Calu3 (cell line): Measurements from ENCODE around the gene PPP6R2. TPM values are rescaled to one million over a fixed set of nuclear protein-coding genes. Genes with fewer than 3 reads are reported as not detected.

Experiments used
- BruUV-seq: library from RNA; stranded (reverse); fragments of 400-500 nt; replicated peaks from 2 replicates; lab custom pipeline; 2021; lab: Mats Ljungman, UMichigan
- CTCF ChIA-PET: fragments of 300-600 bp; sonication (Branson Sonifier 250); formaldehyde crosslinking; loops from one replicate; lab custom pipeline; 2022; ENCODE audit warnings: antibody characterized with exemption; lab: Charles Lee
- DNase-seq: peaks from one replicate; pipeline ENCODE4 v3.0.0; 2022
- H3K27ac Mint-ChIP-seq: one replicate; pipeline ENCODE4 v1.8.0; 2022; ENCODE audit warnings: mixed read lengths; ENCODE audit not compliant: unreplicated experiment
- H3K27me3 Mint-ChIP-seq: one replicate; pipeline ENCODE4 v1.8.0; 2022; ENCODE audit warnings: mixed read lengths; ENCODE audit not compliant: unreplicated experiment
- H3K36me3 Mint-ChIP-seq: one replicate; pipeline ENCODE4 v1.8.0; 2022; ENCODE audit warnings: mild to moderate bottlenecking, moderate library complexity, mixed read lengths; ENCODE audit not compliant: insufficient read depth, unreplicated experiment
- H3K4me1 Mint-ChIP-seq: one replicate; pipeline ENCODE4 v1.8.0; 2022; ENCODE audit warnings: mild to moderate bottlenecking, low read depth, mixed read lengths; ENCODE audit not compliant: unreplicated experiment
- H3K4me3 Mint-ChIP-seq: one replicate; pipeline ENCODE4 v1.8.0; 2022; ENCODE audit warnings: mild to moderate bottlenecking, low read depth, moderate library complexity, mixed read lengths; ENCODE audit not compliant: unreplicated experiment
- H3K9me3 Mint-ChIP-seq: one replicate; pipeline ENCODE4 v1.8.0; 2022; ENCODE audit warnings: low read depth, mixed read lengths; ENCODE audit not compliant: unreplicated experiment
- CTCF ChIP-seq: fragments of 200-600 bp; IDR thresholded peaks from one replicate; pipeline ENCODE4 v1.8.0; 2022; ENCODE audit warnings: antibody characterized with exemption; ENCODE audit not compliant: unreplicated experiment
- intact Hi-C: fragments of 100-400 bp; cut with micrococcal nuclease; formaldehyde crosslinking; loops from one replicate; pipeline ENCODE4 v1.10.0; 2022; ENCODE audit not compliant: unreplicated experiment
- total RNA-seq: library from RNA; stranded (reverse); gene quantifications from 2 replicates; pipeline ENCODE4 v1.2.3, GENCODE V29; 2022

The PPP6R2 gene
- total RNA-seq, 1 experiment from 2014 or later, result 47.1 TPM

- DNase-seq, result no peak
- CTCF ChIA-PET, result interaction anchor here (0.5 to 1.5 kb wide), 8 partner anchors 8 to 323 kb away, joined by 3 to 6 read pairs (median 4); no protein-coding TSS in a partner anchor
- Mint-ChIP-seq H3K36me3 (peaks cover 64% of the 10 kb centered on the region), H3K4me3 (peak overlapping the region; percentile 71), H3K27ac (peak overlapping the region; percentile 46), H3K9me3 (no peaks in the 10 kb centered on the region), H3K27me3 (no peaks in the 10 kb centered on the region), H3K4me1 (peaks cover 66% of the 10 kb centered on the region)
- intact Hi-C loops, result no loop called here
- TF ChIP-seq CTCF, result no peak
- BruUV-seq, result no TSS peak
These were observed 46.3 kb upstream of the PPP6R2 start for GRCh38 chr22:50296658-50297490.

- BruUV-seq, result no TSS peak
- Mint-ChIP-seq H3K27me3 (no peaks in the 10 kb centered on the region), H3K9me3 (no peaks in the 10 kb centered on the region), H3K27ac (peak overlapping the region; percentile 46), H3K4me1 (peaks cover 64% of the 10 kb centered on the region), H3K4me3 (peak overlapping the region; percentile 71), H3K36me3 (peaks cover 63% of the 10 kb centered on the region)
- intact Hi-C loops, result no loop called here
- no peak for DNase-seq
- CTCF ChIA-PET, result interaction anchor here (0.5 to 1.5 kb wide), 3 partner anchors 15 to 243 kb away, joined by 3 to 5 read pairs (median 4); no protein-coding TSS in a partner anchor
- TF ChIP-seq CTCF, result no peak
These were observed 45.4 kb upstream of the PPP6R2 start for GRCh38 chr22:50297510-50298265.

GRCh38 chr22:50298266-50298637, 44.9 kb upstream of the PPP6R2 start:
- Mint-ChIP-seq H3K27me3 (no peaks in the 10 kb centered on the region), H3K36me3 (peaks cover 63% of the 10 kb centered on the region), H3K4me3 (peak overlapping the region; percentile 71), H3K9me3 (no peaks in the 10 kb centered on the region), H3K4me1 (peaks cover 66% of the 10 kb centered on the region), H3K27ac (peak overlapping the region; percentile 46)
- TF ChIP-seq CTCF, result no peak
- no TSS peak for BruUV-seq
- intact Hi-C loops, result no loop called here
- CTCF ChIA-PET, result no interaction called here
- no peak for DNase-seq

GRCh38 chr22:50298937-50299784, 44.0 kb upstream of the PPP6R2 start:
- no TSS peak for BruUV-seq
- no peaks in the 10 kb centered on the region for H3K27me3 Mint-ChIP-seq
- CTCF ChIA-PET, result no interaction called here
- H3K4me1 Mint-ChIP-seq, result peaks cover 73% of the 10 kb centered on the region
- intact Hi-C loops, result no loop called here
- H3K27ac Mint-ChIP-seq, result peak overlapping the region; percentile 63
- H3K36me3 Mint-ChIP-seq, result peaks cover 70% of the 10 kb centered on the region
- H3K9me3 Mint-ChIP-seq, result no peaks in the 10 kb centered on the region
- no peak for TF ChIP-seq CTCF
- no peak for DNase-seq
- peak overlapping the region; percentile 71 for H3K4me3 Mint-ChIP-seq
